ENCODE results near the gene HBS1L.

DNA sequence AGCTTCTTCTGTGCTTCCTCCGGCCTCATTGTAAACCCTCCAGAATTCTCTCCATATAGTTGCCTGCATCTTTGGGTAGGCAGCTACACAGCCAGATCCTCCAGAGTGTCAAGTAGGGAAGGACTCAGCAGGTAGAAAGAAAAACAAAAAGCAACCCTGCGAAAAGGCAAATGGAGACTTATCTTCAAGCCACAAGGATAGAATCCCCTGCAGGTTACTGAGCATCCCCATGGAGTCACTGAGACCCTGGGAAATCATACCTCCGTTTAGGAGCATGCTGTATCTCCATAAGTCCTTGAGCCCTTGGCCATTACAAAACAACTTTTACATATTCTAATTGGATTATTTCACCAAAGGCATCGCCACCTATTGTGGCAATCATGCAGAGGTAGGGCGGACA, 133.3 kb downstream of the HBS1L start:
- TF ChIP-seq POLR2A (IDR thresholded peaks at IDR 0.05; ENCODE audit: low read length) = no peak
- no peak for TF ChIP-seq GATA1 (IDR thresholded peaks at IDR 0.05; ENCODE audit: low read depth, low read length)
